GM18499 (cell line): Measurements from ENCODE around the gene LRRTM1.

Experiments
- ATAC-seq: cut with Tn5 transposase; IDR thresholded peaks from one replicate; pipeline ENCODE4 v1.9.1; 2021; ENCODE audit warnings: moderate number of reproducible peaks; ENCODE audit not compliant: insufficient read depth, unreplicated experiment

LRRTM1 gene, protein sequence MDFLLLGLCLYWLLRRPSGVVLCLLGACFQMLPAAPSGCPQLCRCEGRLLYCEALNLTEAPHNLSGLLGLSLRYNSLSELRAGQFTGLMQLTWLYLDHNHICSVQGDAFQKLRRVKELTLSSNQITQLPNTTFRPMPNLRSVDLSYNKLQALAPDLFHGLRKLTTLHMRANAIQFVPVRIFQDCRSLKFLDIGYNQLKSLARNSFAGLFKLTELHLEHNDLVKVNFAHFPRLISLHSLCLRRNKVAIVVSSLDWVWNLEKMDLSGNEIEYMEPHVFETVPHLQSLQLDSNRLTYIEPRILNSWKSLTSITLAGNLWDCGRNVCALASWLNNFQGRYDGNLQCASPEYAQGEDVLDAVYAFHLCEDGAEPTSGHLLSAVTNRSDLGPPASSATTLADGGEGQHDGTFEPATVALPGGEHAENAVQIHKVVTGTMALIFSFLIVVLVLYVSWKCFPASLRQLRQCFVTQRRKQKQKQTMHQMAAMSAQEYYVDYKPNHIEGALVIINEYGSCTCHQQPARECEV

DNA sequence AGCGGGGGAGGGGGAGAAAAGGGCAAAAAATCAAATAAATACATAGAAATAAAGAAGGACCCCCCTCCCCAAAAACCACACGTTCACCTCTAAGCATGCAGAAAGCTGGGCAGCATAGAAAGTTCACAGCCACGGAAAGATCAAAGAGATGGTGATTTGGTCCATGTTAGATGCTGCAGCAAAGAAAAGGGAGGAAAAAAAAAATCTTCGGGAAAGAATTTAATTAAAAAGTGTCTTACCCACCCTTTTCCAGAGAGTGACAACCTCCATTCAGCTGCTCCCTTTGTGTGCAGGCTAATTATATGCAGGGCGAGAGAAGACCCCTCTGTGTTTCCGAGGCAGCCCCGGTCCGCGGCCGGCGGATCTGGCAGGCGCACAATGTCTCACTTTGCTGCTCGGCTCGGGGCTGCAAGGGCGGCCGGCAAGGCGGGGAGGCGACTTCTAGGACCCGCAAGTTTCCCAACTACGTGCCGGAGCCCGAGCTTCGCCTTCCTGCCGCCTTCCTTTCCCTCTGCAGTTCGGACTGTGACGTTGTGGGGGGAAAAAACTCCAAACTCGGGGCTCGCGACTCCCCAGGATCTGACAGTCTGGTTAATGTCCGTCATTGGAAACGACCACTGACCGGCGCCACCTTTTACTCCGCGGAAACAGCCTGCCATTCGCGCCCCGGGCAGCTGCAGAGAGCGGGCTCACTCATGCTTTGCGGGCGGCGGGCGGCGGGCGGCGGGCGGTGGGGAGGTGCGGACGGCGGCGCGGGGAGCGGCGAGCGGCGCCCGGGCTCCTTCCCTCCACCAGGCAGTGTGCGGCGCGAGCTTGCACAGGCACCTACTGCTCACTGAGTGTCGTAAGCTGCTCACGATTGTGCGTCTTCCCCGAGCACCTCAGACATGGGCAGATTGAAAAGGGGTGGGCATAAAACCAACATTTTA is at the start of gene LRRTM1:
LRRTM1 (minus strand) TSS at position 844 of the 929 bp plus-strand sequence. CDS start 933 bp downstream, outside the sequence.
- ATAC-seq, result no peak

DNA sequence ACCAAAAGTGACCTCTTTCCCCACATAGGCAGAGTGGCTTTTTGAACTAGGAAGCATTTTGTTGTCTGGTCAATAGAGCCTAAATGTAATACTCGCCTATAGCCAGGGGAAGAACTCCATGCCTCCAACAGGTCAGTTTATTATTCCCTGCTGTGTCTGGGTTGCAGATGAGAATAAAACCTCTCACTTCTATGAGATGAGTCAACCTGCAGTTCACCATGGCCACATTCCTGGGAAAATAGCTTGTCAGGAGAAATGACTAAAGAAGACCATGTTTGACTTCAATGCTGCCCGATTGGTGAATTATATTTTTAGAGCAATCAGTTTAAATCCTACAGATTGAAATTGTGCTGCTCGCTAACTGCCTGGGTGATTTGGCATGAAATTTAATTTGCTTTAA is 46.7 kb upstream of the LRRTM1 start:
- no peak for ATAC-seq

DNA sequence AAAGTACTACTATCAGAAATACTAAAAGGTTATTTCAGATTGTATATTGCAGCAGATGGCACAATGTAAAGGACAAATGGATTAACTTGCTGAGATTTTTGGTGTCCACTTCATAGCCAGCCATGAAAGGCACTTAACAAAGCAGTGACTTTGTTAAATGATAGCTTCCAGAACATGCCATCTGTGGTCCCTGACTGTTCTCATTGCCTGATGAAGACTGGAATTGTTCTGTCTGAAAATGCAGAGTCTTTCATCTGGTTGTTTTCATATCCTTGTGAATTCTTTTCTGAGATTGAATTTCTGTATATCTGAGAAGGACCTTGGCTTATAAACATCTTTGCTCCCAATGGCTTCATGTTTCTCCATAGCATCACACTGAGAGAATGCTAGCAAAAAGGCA is 44.4 kb upstream of the LRRTM1 start:
- no peak for ATAC-seq

DNA sequence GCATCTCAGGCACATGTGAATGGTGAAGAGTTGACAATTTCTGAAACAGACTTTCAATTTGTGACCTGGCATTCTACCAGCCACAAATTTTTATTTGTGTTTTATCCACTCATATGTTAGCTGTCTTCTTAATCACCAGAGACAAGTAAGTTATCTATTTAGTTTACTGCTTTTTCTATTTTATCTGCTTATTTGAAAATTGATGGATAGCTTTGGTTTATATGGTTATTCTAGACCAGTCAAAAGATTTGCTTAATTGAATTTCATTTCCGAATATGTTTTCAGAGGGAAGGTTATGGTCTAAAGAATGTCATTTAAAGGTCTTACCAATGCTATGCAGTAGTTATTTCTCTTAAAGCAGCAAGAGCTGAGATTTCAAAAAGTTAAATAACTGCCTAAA is 43.5 kb upstream of the LRRTM1 start:
- no peak for ATAC-seq

DNA sequence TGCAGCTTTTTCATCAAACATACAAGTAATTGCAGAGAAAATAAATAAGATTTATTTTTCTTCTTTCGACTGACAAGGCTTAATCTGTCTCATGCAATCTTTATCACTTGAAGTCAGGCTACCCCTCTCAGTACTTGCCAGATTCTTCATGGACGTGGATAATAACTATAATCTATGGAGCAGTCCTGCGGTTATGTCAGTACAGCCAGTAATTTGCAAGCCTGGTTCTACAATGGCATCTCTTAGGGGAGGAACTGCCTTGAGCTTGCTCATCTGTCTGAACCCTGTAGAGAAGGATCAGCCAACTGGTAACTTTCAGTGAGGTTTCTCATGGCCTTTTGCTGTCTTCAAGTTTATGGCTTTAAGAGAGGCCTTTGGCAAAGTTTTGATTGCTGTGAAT is 35.5 kb upstream of the LRRTM1 start:
- no peak for ATAC-seq

DNA sequence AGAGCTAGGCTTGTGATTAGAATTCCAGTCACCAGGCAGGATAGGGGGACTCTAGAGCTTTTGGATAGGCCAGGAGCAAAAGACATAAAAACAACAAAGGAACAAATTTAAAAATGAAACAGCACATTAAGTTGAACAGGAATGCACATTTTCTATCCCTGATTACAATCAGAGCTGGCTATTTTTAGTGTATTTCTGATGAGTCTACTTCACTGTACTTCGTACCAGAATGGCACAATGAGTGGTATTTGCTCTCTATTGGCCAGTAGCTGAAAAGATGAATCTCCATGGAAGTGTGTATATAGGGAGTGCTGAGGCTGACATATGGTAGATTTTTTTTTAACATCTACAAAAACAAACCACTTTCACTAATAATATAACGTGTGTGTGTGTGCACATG is 34.2 kb upstream of the LRRTM1 start:
- ATAC-seq, result no peak

DNA sequence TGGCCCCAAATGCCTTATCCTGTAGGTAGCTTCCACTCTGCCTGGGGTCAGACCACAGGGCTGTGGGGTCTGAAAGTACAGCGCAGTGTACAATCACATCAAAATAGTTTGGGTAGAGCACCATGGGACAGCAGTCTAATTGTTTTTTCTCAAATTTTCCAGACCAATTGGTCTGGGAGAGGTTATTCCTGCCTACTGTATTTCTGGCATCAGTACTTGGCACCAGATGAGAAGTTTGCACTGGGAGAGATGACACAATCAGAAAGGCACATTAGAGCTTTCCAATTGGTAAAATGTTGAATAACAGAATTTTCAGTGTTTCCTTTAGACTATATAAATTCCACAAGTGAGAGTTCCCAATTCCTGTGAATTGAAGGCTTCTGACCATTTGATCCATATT is 30.9 kb upstream of the LRRTM1 start:
- no peak for ATAC-seq

DNA sequence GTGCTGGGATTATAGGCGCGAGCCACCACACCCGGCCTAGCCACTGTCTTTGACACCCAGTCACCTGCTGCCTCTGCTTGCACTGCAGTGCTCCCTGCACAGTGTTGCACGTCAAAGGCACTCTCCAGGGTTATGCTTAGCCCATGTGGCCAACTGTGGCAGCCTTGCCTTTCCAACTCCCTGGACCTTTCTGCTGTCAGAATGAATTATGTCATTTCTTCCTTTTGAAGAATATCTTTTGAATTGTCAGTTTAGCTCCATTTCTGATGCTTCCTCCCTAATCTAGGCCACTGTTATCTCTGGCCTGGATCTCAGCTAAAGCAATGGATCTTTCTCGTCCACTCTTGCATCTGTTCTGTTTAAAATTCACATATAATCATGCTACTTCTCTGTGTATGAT is 29.3 kb upstream of the LRRTM1 start:
- no peak for ATAC-seq

DNA sequence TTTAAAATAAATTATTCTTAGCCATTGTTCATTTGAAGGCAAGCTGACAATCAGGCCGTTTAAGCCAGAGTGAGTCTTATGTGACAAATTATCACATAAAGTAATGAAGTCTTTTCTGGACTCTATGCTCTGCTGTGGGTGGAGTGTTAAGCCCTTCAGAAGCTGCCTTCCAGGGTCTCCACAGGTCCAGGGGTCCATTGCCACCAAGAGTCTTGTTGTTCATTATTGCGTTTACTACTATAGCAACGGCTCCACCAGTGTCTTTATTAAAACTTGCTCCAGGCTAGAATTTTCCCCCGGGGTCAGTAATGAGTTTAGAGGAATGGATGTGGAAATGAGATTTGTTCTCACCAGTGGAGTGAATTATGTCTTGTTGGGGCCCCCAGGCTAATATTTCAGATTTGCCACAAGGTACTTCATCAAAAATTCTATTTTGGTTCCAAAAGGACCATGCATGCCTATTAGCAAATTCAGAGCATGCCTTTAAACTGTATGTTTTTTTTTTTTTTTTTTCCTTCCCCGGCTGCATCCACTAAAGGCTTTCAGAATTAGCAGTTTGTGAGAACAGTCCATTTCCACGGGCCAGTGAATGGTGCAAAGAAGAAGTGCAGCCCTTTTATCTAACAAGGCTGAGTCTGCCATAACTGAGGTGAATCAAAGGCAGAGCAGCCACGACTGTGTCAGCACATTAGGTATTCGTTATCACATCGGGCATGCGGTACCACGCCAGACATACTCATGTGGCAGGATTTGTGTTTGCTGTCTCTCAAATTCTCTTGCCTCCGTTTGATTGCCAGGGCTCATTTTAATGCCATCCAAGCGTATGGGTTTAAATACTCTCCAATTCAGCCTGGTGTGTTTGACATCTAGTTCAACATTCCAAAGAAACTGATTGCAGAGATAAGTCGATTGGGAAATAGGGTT is 26.2 kb upstream of the LRRTM1 start:
- no peak for ATAC-seq

DNA sequence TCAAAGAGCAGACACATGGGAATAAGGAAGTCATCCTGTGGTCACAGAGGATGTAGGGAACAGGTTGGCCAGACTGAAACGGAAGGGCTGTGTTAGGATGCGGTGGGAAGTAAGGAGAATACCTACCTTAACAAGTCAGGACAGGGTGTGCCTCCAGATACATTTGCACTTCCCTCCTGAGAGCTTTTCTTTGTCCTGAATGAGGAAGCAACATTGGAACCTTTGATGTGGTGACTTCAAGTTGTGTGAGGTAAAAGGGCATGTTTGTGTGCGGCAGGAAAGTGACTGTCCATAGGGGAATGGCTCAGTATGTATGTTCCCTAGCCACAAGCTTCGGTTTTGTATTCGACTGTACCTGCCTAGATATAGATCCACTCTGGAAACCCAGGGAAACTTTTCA is 24.9 kb upstream of the LRRTM1 start:
- ATAC-seq, result no peak

DNA sequence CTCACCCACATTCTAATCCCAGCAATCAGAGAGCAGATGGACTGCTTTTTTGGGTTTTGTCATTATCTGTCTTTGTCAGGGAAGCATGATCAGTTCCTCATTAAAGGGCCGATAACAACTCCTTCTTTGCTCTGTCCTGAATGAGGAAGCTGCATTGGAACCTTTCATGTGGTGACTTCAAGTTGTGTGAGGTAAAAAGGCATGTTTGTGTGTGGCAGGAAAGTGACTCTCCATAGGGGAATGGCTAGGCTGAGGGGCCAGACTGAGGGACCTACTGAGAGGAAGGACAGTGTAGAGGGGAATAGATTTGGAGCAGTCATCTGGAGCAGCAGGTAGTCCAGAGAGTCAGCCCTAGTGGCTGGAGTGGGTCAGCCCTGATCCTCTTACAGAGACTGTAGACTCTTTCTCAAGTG is 23.6 kb upstream of the LRRTM1 start:
- no peak for ATAC-seq

DNA sequence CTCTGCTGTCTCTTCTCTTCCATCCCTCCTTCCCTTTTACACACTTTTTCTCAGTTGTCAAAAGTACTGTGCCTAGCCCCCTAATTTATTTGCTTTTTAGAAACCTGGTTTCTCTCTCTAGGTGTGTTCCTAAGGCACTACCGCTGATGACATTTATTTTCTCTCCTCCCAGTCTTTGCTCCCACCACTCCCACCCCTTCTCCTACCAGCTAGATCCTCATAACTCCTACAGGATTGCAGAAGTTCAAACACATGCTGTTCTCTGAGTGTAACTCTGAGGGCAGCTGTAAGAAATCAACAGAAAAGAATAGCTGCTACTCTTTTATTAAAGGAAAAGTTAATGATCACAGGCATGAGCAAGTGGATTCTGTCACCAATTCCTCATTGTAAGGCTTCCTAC is 22.3 kb upstream of the LRRTM1 start:
- ATAC-seq, result no peak

DNA sequence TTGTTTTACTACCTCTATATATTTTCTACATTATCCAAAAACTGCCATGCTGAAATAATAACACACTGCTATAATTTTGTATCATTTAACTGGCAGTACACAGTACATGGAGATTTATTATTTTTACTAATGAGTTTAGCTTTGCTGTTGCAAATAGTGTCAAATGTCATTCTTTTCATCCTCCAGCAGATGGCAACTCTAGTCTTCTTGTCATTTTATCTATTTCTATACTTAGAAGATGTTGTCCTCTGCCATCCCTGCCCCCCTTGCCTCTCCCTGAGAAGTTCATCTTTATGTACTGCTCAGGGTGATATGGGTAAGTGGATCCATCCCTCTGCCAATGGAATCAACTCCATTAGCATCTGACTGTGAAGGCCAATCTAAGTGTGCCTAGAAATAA is 21.7 kb upstream of the LRRTM1 start:
- ATAC-seq, result no peak

DNA sequence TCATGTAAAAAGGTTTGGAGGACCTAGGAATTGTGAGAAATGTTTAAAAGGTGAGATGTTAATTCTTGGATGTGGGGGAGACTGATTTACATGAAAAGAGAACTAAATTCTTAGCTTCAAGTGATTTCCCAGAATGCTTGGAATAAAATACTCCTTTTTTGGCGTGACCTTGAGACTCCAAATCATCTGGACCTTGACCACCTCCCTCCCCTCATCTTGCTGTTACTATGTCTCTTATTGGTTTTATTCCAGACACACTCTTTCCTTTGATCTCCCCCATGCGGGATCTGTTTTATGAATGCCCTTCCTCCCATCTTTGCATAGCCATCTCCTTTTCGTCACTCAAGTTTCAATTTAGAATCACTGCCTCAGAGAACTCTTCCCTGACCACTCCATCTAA is 20.0 kb upstream of the LRRTM1 start:
- ATAC-seq, result no peak

DNA sequence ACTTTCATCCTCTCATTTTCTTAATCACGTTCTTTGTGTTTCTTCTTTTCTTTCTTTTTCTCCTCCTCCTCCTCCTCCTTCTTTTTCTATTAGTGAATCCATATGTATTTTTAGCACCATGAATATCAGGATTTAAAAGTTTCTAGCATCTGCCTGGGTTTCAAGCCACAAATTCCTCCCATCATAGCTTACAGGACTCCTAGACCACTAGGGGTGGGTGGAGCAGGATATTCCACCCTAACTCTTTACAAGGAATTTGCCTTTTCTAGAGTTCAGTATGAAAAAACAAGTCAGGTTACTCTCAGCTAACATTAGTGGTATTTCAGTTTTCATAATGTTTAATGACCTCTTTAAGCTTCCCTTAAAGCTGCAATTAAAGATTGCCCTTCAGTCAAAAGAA is 19.1 kb upstream of the LRRTM1 start:
- ATAC-seq, result no peak

DNA sequence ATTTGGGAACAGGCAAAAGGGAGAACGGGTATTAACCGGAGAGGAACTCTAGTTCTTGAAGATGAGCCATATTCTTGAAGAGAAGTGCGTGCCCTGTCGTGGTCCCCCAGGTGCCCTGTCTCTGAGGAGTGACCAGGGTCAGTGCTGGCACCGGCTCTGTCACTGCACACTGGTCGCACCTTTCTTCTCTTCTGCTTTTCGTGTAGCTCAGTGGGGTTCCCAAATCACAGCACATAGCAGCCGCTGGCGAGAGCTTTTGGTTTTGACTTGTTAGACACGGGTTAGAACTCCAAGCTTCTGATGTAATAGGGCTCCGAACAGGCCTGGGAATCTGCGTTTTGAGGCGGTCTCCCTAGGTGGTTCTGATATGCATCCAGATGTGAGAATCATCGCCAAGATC is 18.4 kb upstream of the LRRTM1 start:
- ATAC-seq, result no peak

DNA sequence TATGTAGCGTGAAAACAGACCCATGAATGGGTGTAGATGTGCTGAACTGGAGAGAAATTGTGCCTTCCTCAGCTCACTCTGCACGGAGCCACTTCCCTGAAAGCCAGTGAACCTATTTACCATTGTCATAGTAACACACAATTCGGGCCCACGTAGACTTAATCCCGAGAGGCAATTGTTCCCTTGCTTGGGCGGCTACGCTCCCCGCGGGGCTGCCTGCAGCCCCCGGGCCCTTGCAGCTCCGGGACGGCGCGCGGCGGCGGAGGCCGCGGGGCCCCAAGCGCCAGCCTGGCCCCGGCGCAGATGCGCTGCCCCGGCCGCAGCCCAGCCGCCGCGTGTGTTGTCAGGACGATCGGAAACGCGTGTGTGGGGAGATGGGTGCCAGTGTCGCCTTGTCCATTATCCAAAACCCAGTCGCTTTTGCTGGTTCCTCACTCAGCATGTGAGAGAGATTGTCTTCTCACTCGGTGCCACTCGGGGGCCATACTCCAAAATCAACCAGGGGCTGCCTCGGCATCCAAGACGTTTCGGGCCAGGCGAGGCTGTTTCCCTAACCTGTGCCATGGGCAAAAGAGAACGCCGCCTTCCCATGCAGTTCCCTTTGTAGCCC is 17.9 kb upstream of the LRRTM1 start:
- no peak for ATAC-seq

DNA sequence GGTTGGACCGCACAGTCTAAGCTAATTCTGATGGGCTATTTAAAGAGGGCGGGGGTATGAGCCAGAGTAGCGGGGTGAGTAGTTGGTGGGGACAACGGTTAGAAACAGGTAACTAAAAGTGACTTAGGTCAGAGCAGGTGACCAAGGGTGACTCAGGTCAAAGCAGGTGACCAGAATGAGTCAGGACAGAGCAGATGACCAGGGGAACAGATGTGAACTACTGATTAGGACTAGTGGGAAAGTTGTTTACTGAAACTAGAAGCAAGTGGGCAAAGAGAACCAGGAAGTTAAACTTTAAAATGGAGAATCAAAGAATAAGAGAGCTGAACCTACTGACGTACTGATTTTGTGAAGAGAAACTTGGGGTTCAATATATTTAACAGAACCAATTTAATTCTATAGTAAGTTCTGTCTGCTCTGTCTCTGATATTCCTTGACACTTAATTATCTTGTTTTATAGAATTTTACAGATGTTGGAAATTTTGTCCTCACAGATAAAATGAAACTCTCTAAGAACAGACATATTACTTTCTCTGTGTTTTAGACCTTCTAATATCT is 7.8 kb upstream of the LRRTM1 start:
- no peak for ATAC-seq

DNA sequence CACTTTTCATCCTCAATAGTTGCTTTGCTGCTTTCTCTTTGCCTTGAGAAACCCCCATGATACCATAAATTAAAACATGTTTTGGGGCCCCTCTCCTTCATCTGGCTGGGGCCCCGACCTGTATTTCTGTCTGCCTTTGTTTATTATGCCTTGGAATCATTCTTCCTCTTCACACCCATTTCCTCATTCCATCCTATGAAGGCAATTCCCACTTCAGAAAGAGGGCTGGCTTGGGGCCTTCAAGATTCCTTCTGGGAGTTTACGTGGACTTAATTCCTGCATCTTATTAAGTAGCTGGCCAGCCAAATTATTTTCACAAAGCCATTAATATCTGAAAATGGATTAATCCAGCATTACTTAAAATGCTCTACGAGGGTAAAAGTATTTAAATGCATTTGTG is 6.8 kb upstream of the LRRTM1 start:
- ATAC-seq, result no peak
